ENCODE data around the gene NPLOC4.
"Not testable (repeated sequence)": the region's sequence is repeated elsewhere in the genome, so short reads cannot be mapped to it uniquely, and the experiment has no call there.

Gene NPLOC4

GRCh38 chr17:81675515-81676221, 38.8 kb upstream of the NPLOC4 start:
- not testable (repeated sequence) for H3K9ac ChIP-seq (ENCODE audit: low read length); H3K4me3 ChIP-seq (ENCODE audit: low read length); H3K27ac ChIP-seq (ENCODE audit: low read length); H3K4me1 ChIP-seq (ENCODE audit: control insufficient read depth, low read depth, low read length); H3K27me3 ChIP-seq (ENCODE audit: control insufficient read depth, insufficient read depth, low read length); H3K9me3 ChIP-seq (ENCODE audit: control insufficient read depth, low read depth, low read length)
- H3K36me3 ChIP-seq (ENCODE audit: control insufficient read depth, low read depth, low read length) = peaks cover 32% of the 10 kb centered on the region

- H3K4me1 ChIP-seq (ENCODE audit: control insufficient read depth, low read depth, low read length) = no peaks in the 10 kb centered on the region
- H3K4me3 ChIP-seq (ENCODE audit: low read length) = no peak overlapping the region
- H3K36me3 ChIP-seq (ENCODE audit: control insufficient read depth, low read depth, low read length) = peaks cover 48% of the 10 kb centered on the region
- no peaks in the 10 kb centered on the region for H3K9me3 ChIP-seq (ENCODE audit: control insufficient read depth, low read depth, low read length)
- no peaks in the 10 kb centered on the region for H3K27me3 ChIP-seq (ENCODE audit: control insufficient read depth, insufficient read depth, low read length)
- no peak overlapping the region for H3K9ac ChIP-seq (ENCODE audit: low read length)
- H3K27ac ChIP-seq (ENCODE audit: low read length) = no peak overlapping the region
Observed at GRCh38 chr17:81673561-81674258, 36.8 kb upstream of the NPLOC4 start.

GRCh38 chr17:81672954-81673353, 36.0 kb upstream of the NPLOC4 start:
- Histone ChIP-seq H3K36me3 (ENCODE audit: control insufficient read depth, low read depth, low read length) (peaks cover 54% of the 10 kb centered on the region), H3K9ac (ENCODE audit: low read length) (no peak overlapping the region), H3K4me1 (ENCODE audit: control insufficient read depth, low read depth, low read length) (no peaks in the 10 kb centered on the region)

GRCh38 chr17:81672504-81672903, 35.6 kb upstream of the NPLOC4 start:
- no peak overlapping the region for H3K9ac ChIP-seq (ENCODE audit: low read length)
- no peak overlapping the region for H3K27ac ChIP-seq (ENCODE audit: low read length)
- H3K36me3 ChIP-seq (ENCODE audit: control insufficient read depth, low read depth, low read length) = peaks cover 54% of the 10 kb centered on the region

More at GRCh38 chr17:81672954-81673353, 36.0 kb upstream of the NPLOC4 start:
- H3K27ac ChIP-seq (ENCODE audit: low read length) = no peak overlapping the region
- no peaks in the 10 kb centered on the region for H3K27me3 ChIP-seq (ENCODE audit: control insufficient read depth, insufficient read depth, low read length)
- H3K4me3 ChIP-seq (ENCODE audit: low read length) = no peak overlapping the region
- no peaks in the 10 kb centered on the region for H3K9me3 ChIP-seq (ENCODE audit: control insufficient read depth, low read depth, low read length)

GRCh38 chr17:81667754-81668153, 30.8 kb upstream of the NPLOC4 start:
- Histone ChIP-seq H3K27ac (ENCODE audit: low read length) (no peak overlapping the region), H3K27me3 (ENCODE audit: control insufficient read depth, insufficient read depth, low read length) (no peaks in the 10 kb centered on the region), H3K4me3 (ENCODE audit: low read length) (peak overlapping the region; percentile 84), H3K9me3 (ENCODE audit: control insufficient read depth, low read depth, low read length) (no peaks in the 10 kb centered on the region), H3K9ac (ENCODE audit: low read length) (no peak overlapping the region), H3K36me3 (ENCODE audit: control insufficient read depth, low read depth, low read length) (peaks cover 42% of the 10 kb centered on the region), H3K4me1 (ENCODE audit: control insufficient read depth, low read depth, low read length) (peaks cover 7% of the 10 kb centered on the region)

More at GRCh38 chr17:81672504-81672903, 35.6 kb upstream of the NPLOC4 start:
- no peaks in the 10 kb centered on the region for H3K27me3 ChIP-seq (ENCODE audit: control insufficient read depth, insufficient read depth, low read length)
- no peaks in the 10 kb centered on the region for H3K4me1 ChIP-seq (ENCODE audit: control insufficient read depth, low read depth, low read length)
- no peaks in the 10 kb centered on the region for H3K9me3 ChIP-seq (ENCODE audit: control insufficient read depth, low read depth, low read length)
- no peak overlapping the region for H3K4me3 ChIP-seq (ENCODE audit: low read length)

GRCh38 chr17:81666342-81667191, 29.7 kb upstream of the NPLOC4 start, which contains the start of the genes CCDC137 and OXLD1:
CCDC137 (plus strand) TSS chr17:81666737; CDS start chr17:81666767, 30 bp downstream.
OXLD1 (minus strand) TSS chr17:81666605; CDS start chr17:81666577, 28 bp downstream.
- no peaks in the 10 kb centered on the region for H3K9me3 ChIP-seq (ENCODE audit: control insufficient read depth, low read depth, low read length)
- peak within 1 kb of the TSS; percentile 12 for H3K27ac ChIP-seq (ENCODE audit: low read length)
- peaks cover 7% of the 10 kb centered on the region for H3K4me1 ChIP-seq (ENCODE audit: control insufficient read depth, low read depth, low read length)
- peak within 1 kb of the TSS; percentile 87 for H3K9ac ChIP-seq (ENCODE audit: low read length)
- H3K4me3 ChIP-seq (ENCODE audit: low read length) = peak within 1 kb of the TSS; percentile 84
- H3K27me3 ChIP-seq (ENCODE audit: control insufficient read depth, insufficient read depth, low read length) = no peaks in the 10 kb centered on the region
- peaks cover 30% of the 10 kb centered on the region for H3K36me3 ChIP-seq (ENCODE audit: control insufficient read depth, low read depth, low read length)

GRCh38 chr17:81666092-81666341, 29.1 kb upstream of the NPLOC4 start:
- Histone ChIP-seq H3K4me1 (ENCODE audit: control insufficient read depth, low read depth, low read length) (peaks cover 7% of the 10 kb centered on the region), H3K9me3 (ENCODE audit: control insufficient read depth, low read depth, low read length) (no peaks in the 10 kb centered on the region), H3K9ac (ENCODE audit: low read length) (peak overlapping the region; percentile 87), H3K27ac (ENCODE audit: low read length) (peak overlapping the region; percentile 12), H3K27me3 (ENCODE audit: control insufficient read depth, insufficient read depth, low read length) (no peaks in the 10 kb centered on the region), H3K36me3 (ENCODE audit: control insufficient read depth, low read depth, low read length) (peaks cover 24% of the 10 kb centered on the region), H3K4me3 (ENCODE audit: low read length) (peak overlapping the region; percentile 84)

GRCh38 chr17:81665205-81666091, 28.5 kb upstream of the NPLOC4 start:
- peaks cover 7% of the 10 kb centered on the region for H3K4me1 ChIP-seq (ENCODE audit: control insufficient read depth, low read depth, low read length)

GRCh38 chr17:81664051-81664470, 27.1 kb upstream of the NPLOC4 start:
- Histone ChIP-seq H3K4me3 (ENCODE audit: low read length) (no peak overlapping the region), H3K9me3 (ENCODE audit: control insufficient read depth, low read depth, low read length) (no peaks in the 10 kb centered on the region), H3K36me3 (ENCODE audit: control insufficient read depth, low read depth, low read length) (peaks cover 9% of the 10 kb centered on the region), H3K27ac (ENCODE audit: low read length) (no peak overlapping the region), H3K27me3 (ENCODE audit: control insufficient read depth, insufficient read depth, low read length) (no peaks in the 10 kb centered on the region), H3K9ac (ENCODE audit: low read length) (no peak overlapping the region), H3K4me1 (ENCODE audit: control insufficient read depth, low read depth, low read length) (peaks cover 7% of the 10 kb centered on the region)

More at GRCh38 chr17:81665205-81666091, 28.5 kb upstream of the NPLOC4 start:
- Histone ChIP-seq H3K27me3 (ENCODE audit: control insufficient read depth, insufficient read depth, low read length) (no peaks in the 10 kb centered on the region), H3K9ac (ENCODE audit: low read length) (peak overlapping the region; percentile 87), H3K36me3 (ENCODE audit: control insufficient read depth, low read depth, low read length) (peaks cover 22% of the 10 kb centered on the region), H3K27ac (ENCODE audit: low read length) (peak overlapping the region; percentile 12), H3K4me3 (ENCODE audit: low read length) (peak overlapping the region; percentile 84), H3K9me3 (ENCODE audit: control insufficient read depth, low read depth, low read length) (no peaks in the 10 kb centered on the region)

GRCh38 chr17:81662002-81662401, 25.1 kb upstream of the NPLOC4 start:
- H3K4me3 ChIP-seq (ENCODE audit: low read length) = no peak overlapping the region
- H3K9ac ChIP-seq (ENCODE audit: low read length) = no peak overlapping the region
- no peaks in the 10 kb centered on the region for H3K9me3 ChIP-seq (ENCODE audit: control insufficient read depth, low read depth, low read length)
- H3K4me1 ChIP-seq (ENCODE audit: control insufficient read depth, low read depth, low read length) = peaks cover 7% of the 10 kb centered on the region
- no peak overlapping the region for H3K27ac ChIP-seq (ENCODE audit: low read length)
- no peaks in the 10 kb centered on the region for H3K27me3 ChIP-seq (ENCODE audit: control insufficient read depth, insufficient read depth, low read length)
- H3K36me3 ChIP-seq (ENCODE audit: control insufficient read depth, low read depth, low read length) = no peaks in the 10 kb centered on the region

Measured in iPS-18a (cell line).